SK-N-SH treated with all-trans-retinoic acid at 6 μM for 48 hours (cell line): ENCODE data around the gene NOL9.
A peak's percentile ranks its signal among the peaks of the same experiment; 100 is the strongest.

Source experiments
- ATAC-seq: fragments of 200-7000 bp; cut with Tn5 transposase; 3 replicates; pipeline ENCODE4 v1.9.1; 2020; ENCODE audit warnings: mild to moderate bottlenecking, moderate library complexity
- ARNTL ChIP-seq: fragments of 450-650 bp; formaldehyde crosslinking; IDR thresholded peaks from 2 replicates; pipeline ENCODE4 v1.5.0; 2020; ENCODE audit warnings: low read depth, mild to moderate bottlenecking, moderate library complexity, borderline replicate concordance
- BACH2 ChIP-seq: fragments of 250-450 bp; sonication (Bioruptor Pico); IDR thresholded peaks from 2 replicates; pipeline ENCODE4 v1.9.0; 2021; ENCODE audit warnings: mild to moderate bottlenecking, borderline replicate concordance
- CSDC2 ChIP-seq: fragments of 250-450 bp; sonication (Bioruptor Pico); IDR thresholded peaks from 2 replicates; pipeline ENCODE4 v1.5.0; 2020; ENCODE audit warnings: mild to moderate bottlenecking, moderate library complexity
- ESRRG ChIP-seq: fragments of 250-450 bp; sonication (Bioruptor Pico); IDR thresholded peaks from 2 replicates; pipeline ENCODE4 v1.6.1; 2021; ENCODE audit warnings: mild to moderate bottlenecking
- GLIS3 ChIP-seq: fragments of 250-450 bp; sonication (Bioruptor Pico); IDR thresholded peaks from 2 replicates; pipeline ENCODE4 v1.5.0; 2020; ENCODE audit warnings: mild to moderate bottlenecking, moderate library complexity
- ISL1 ChIP-seq: fragments of 250-450 bp; sonication (Bioruptor Pico); IDR thresholded peaks from 2 replicates; pipeline ENCODE4 v2.1.2; 2022; ENCODE audit warnings: mild to moderate bottlenecking, moderate library complexity
- PATZ1 ChIP-seq: fragments of 250-450 bp; sonication (Bioruptor Pico); IDR thresholded peaks from 2 replicates; pipeline ENCODE4 v1.8.0; 2020; ENCODE audit warnings: mild to moderate bottlenecking, moderate library complexity, borderline replicate concordance
- PPARA ChIP-seq: fragments of 250-450 bp; sonication (Bioruptor Pico); IDR thresholded peaks from 2 replicates; pipeline ENCODE4 v1.5.0; 2020; ENCODE audit warnings: mild to moderate bottlenecking, borderline replicate concordance
- TCF4 ChIP-seq: fragments of 250-450 bp; sonication (Bioruptor Pico); IDR thresholded peaks from 2 replicates; pipeline ENCODE4 v1.8.0; 2021; ENCODE audit warnings: mild to moderate bottlenecking, moderate library complexity, borderline replicate concordance
- TOX ChIP-seq: fragments of 250-450 bp; sonication (Bioruptor Pico); IDR thresholded peaks from 2 replicates; pipeline ENCODE4 v1.8.0; 2021; ENCODE audit warnings: mild to moderate bottlenecking, moderate library complexity, borderline replicate concordance
- TSHZ2 ChIP-seq: fragments of 250-450 bp; sonication (Bioruptor Pico); IDR thresholded peaks from 2 replicates; pipeline ENCODE4 v1.5.0; 2020; ENCODE audit warnings: mild to moderate bottlenecking, moderate library complexity
- ZC3H10 ChIP-seq: fragments of 250-450 bp; sonication (Bioruptor Pico); IDR thresholded peaks from 2 replicates; pipeline ENCODE4 v1.5.1; 2021; ENCODE audit warnings: mild to moderate bottlenecking, moderate library complexity
- ZFP3 ChIP-seq: fragments of 250-450 bp; sonication (Bioruptor Pico); IDR thresholded peaks from 2 replicates; pipeline ENCODE4 v1.5.0; 2020; ENCODE audit warnings: mild to moderate bottlenecking, moderate library complexity
- ZFP30 ChIP-seq: fragments of 450-650 bp; formaldehyde crosslinking; IDR thresholded peaks from 2 replicates; pipeline ENCODE4 v1.5.0; 2022; ENCODE audit warnings: mild to moderate bottlenecking, moderate library complexity
- ZNF565 ChIP-seq: fragments of 450-650 bp; formaldehyde crosslinking; conservative IDR thresholded peaks from 2 replicates; pipeline ENCODE4 v1.5.0; 2020; ENCODE audit warnings: low read depth, mild to moderate bottlenecking, moderate library complexity
- ZNF70 ChIP-seq: fragments of 450-650 bp; formaldehyde crosslinking; IDR thresholded peaks from 2 replicates; pipeline ENCODE4 v1.5.0; 2020; ENCODE audit warnings: mild to moderate bottlenecking, moderate library complexity
- TF ChIP-seq, protein P1 (sequence below): fragments of 250-450 bp; sonication (Bioruptor Pico); IDR thresholded peaks from 2 replicates; pipeline ENCODE4 v1.5.1; 2020; ENCODE audit warnings: low read depth, mild to moderate bottlenecking, moderate library complexity
- TF ChIP-seq, protein P2 (sequence below): fragments of 250-450 bp; sonication (Bioruptor Pico); IDR thresholded peaks from 2 replicates; pipeline ENCODE4 v1.5.1; 2021; ENCODE audit warnings: mild to moderate bottlenecking, moderate library complexity

Gene NOL9

DNA sequence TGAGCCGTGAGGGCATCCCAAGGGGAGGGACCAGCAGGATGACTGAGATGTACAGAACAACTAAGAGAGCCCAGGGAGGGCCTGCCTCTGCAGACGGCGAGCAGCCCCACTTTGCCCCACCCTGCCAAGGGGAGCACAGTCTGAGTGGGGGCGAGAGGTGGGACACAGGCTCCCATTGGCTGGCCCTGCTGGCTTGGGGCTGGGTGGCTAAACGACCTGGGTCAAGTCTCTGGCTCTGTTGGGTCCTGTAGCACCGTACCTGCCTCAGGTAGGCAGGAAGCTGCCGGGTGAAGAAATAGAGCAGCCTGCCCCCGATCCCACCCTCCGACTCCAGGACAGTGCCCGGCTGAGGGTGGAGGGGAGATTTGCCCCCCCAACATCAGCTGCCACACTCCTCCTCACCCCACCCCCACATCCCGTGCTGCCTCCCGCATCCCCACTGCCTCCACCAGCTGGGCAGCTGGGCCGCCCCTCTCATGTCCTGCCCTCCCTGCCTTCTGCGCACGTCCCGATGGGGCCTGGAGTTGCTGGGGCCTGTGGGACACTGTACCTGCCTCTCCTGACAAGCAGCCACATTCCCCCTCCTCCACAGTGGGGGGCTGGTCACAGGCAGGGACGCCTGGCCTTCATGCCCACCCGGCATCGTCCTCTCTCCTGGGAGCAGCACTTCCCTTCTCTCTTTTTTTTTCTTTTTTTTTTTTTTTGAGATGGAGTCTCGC, 50.3 kb downstream of the NOL9 start:
- ATAC-seq, result no peak
- TF ChIP-seq CSDC2 (no peak), TOX (CRISPR knock-in tag) (no peak), PPARA (CRISPR knock-in tag) (no peak), ZC3H10 (CRISPR knock-in tag) (no peak), BACH2 (no peak), PATZ1 (CRISPR knock-in tag) (no peak), ZFP3 (CRISPR knock-in tag) (no peak)

- ATAC-seq, result no peak; the same call in 2 of the 3 replicates
- TF ChIP-seq ZNF70 (CRISPR knock-in tag), result peak; percentile 96
- TF ChIP-seq, protein P1, sequence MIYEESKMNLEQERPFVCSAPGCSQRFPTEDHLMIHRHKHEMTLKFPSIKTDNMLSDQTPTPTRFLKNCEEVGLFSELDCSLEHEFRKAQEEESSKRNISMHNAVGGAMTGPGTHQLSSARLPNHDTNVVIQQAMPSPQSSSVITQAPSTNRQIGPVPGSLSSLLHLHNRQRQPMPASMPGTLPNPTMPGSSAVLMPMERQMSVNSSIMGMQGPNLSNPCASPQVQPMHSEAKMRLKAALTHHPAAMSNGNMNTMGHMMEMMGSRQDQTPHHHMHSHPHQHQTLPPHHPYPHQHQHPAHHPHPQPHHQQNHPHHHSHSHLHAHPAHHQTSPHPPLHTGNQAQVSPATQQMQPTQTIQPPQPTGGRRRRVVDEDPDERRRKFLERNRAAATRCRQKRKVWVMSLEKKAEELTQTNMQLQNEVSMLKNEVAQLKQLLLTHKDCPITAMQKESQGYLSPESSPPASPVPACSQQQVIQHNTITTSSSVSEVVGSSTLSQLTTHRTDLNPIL (CRISPR knock-in tag), result no peak
- TF ChIP-seq TCF4 (CRISPR knock-in tag), result peak; percentile 38; the same call in 1 of the 2 replicates
- no peak for TF ChIP-seq ISL1 (CRISPR knock-in tag)
Measured at GRCh38 chr1:6502000-6502891, 52.1 kb downstream of the NOL9 start.

GRCh38 chr1:6501279-6501813, 53.0 kb downstream of the NOL9 start:
- TF ChIP-seq BACH2, result no peak
- ATAC-seq, result no peak

DNA sequence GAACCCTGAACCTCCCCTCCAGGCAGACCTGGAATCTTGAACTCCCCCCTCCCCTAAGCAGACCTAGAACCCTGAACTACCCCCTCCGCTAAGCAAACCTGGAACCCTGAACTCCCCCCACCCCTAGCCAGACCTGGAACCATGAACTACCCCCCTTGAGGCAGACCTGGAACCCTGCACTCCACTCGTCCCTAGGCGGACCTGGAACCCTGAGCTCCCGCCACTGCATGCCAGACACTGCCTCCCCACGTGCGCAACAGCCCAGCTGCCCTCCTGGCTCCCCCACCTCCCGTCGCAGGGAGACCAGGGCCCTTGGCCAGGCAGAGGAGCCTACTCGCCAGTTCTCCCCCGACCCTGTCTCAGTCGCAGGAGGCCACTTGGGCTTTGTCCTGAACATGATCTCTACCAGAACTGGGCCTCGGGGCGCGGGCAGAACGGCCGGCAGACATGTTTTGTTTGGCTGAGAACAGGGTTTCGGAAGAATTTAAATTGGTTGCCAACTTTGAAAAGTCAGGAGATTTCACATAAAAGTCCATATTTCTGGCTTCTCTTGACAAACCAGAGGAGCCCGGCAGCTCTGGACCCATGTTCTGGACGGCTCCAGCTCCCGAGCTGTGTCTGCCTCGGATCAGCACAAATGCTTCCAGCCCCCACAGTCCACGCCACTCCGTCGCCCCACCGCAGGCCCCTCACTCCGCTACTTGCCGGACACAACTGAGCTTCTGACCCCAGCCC, 53.6 kb downstream of the NOL9 start:
- ATAC-seq, result no peak

GRCh38 chr1:6499296-6499695, 55.0 kb downstream of the NOL9 start:
- no peak for ATAC-seq
- TF ChIP-seq GLIS3 (CRISPR knock-in tag) (no peak), ZNF70 (CRISPR knock-in tag) (no peak), TSHZ2 (CRISPR knock-in tag) (no peak), TCF4 (CRISPR knock-in tag) (no peak), ESRRG (CRISPR knock-in tag) (no peak), PPARA (CRISPR knock-in tag) (no peak), ZFP30 (CRISPR knock-in tag) (no peak), ARNTL (CRISPR knock-in tag) (no peak), BACH2 (no peak), ZFP3 (CRISPR knock-in tag) (no peak)
- TF ChIP-seq, protein P2, sequence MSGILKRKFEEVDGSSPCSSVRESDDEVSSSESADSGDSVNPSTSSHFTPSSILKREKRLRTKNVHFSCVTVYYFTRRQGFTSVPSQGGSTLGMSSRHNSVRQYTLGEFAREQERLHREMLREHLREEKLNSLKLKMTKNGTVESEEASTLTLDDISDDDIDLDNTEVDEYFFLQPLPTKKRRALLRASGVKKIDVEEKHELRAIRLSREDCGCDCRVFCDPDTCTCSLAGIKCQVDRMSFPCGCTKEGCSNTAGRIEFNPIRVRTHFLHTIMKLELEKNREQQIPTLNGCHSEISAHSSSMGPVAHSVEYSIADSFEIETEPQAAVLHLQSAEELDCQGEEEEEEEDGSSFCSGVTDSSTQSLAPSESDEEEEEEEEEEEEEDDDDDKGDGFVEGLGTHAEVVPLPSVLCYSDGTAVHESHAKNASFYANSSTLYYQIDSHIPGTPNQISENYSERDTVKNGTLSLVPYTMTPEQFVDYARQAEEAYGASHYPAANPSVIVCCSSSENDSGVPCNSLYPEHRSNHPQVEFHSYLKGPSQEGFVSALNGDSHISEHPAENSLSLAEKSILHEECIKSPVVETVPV (CRISPR knock-in tag), result no peak

More for the DNA sequence above, 53.6 kb downstream of the NOL9 start:
- TF ChIP-seq CSDC2, result no peak
- TF ChIP-seq PATZ1 (CRISPR knock-in tag), result no peak
- TF ChIP-seq ZNF565 (CRISPR knock-in tag), result no peak
- no peak for TF ChIP-seq ZFP30 (CRISPR knock-in tag)
